Retina (tissue), 1 donor: ENCODE measurements around the gene FKBP15.
A peak's percentile ranks its signal among the peaks of the same experiment; 100 is the strongest.
"Not testable (repeated sequence)": the region's sequence is repeated elsewhere in the genome, so short reads cannot be mapped to it uniquely, and the experiment has no call there.

ENCODE experiments used
- DNase-seq: peaks from one replicate; pipeline ENCODE4 v3.0.0-alpha.2; 2016

FKBP15 gene

GRCh38 chr9:113181165-113181564 is 39.9 kb downstream of the FKBP15 start:
- DNase-seq = no peak

- DNase-seq = no peak
These were observed 41.2 kb downstream of the FKBP15 start for GRCh38 chr9:113179839-113180238.

- DNase-seq = no peak
These were observed 43.0 kb downstream of the FKBP15 start for GRCh38 chr9:113178087-113178486.

- no peak for DNase-seq
These were observed 43.8 kb downstream of the FKBP15 start for GRCh38 chr9:113177251-113177650.

GRCh38 chr9:113176803-113177202 is 44.3 kb downstream of the FKBP15 start:
- no peak for DNase-seq

GRCh38 chr9:113173341-113173740 is 47.7 kb downstream of the FKBP15 start:
- no peak for DNase-seq

- no peak for DNase-seq
These were observed 52.3 kb downstream of the FKBP15 start for GRCh38 chr9:113168809-113169208.

GRCh38 chr9:113166039-113166438 is 55.0 kb downstream of the FKBP15 start:
- DNase-seq = no peak

GRCh38 chr9:113164536-113165300 is 56.4 kb downstream of the FKBP15 start:
- DNase-seq = no peak

GRCh38 chr9:113163001-113163400 is 58.1 kb downstream of the FKBP15 start:
- no peak for DNase-seq

- no peak for DNase-seq
These were observed 60.5 kb downstream of the FKBP15 start for GRCh38 chr9:113160571-113160970.

GRCh38 chr9:113158446-113158845 is 62.6 kb downstream of the FKBP15 start:
- no peak for DNase-seq

GRCh38 chr9:113156880-113157279 is 64.2 kb downstream of the FKBP15 start:
- no peak for DNase-seq

- no peak for DNase-seq
These were observed 65.0 kb downstream of the FKBP15 start for GRCh38 chr9:113155911-113156588.

GRCh38 chr9:113154946-113155345 is 66.1 kb downstream of the FKBP15 start:
- DNase-seq = no peak

GRCh38 chr9:113154471-113154870 is 66.6 kb downstream of the FKBP15 start:
- no peak for DNase-seq

GRCh38 chr9:113153599-113153998 is 67.5 kb downstream of the FKBP15 start:
- DNase-seq = no peak

- DNase-seq = no peak
These were observed 68.4 kb downstream of the FKBP15 start for GRCh38 chr9:113152699-113153098.

- DNase-seq = no peak
These were observed 69.1 kb downstream of the FKBP15 start for GRCh38 chr9:113151696-113152630.

GRCh38 chr9:113150670-113151611 is 70.1 kb downstream of the FKBP15 start, which contains the start of gene SLC31A2:
TSS of gene SLC31A2 (plus strand) at chr9:113151007. CDS start at chr9:113151075, 68 bp downstream.
- DNase-seq = peak; percentile 95

GRCh38 chr9:113149561-113149960 is 71.5 kb downstream of the FKBP15 start:
- DNase-seq = not testable (repeated sequence)
